Stimulated activated naive CD4-positive, alpha-beta T cell (primary cell): ENCODE data around the gene BTG2.
A peak's percentile ranks its signal among the peaks of the same experiment; 100 is the strongest.

Experiments used
- DNase-seq, 6 experiments: peaks; one replicate each; lab custom pipeline; 2025; lab: John Stamatoyannopoulos, UW

The BTG2 gene

DNA sequence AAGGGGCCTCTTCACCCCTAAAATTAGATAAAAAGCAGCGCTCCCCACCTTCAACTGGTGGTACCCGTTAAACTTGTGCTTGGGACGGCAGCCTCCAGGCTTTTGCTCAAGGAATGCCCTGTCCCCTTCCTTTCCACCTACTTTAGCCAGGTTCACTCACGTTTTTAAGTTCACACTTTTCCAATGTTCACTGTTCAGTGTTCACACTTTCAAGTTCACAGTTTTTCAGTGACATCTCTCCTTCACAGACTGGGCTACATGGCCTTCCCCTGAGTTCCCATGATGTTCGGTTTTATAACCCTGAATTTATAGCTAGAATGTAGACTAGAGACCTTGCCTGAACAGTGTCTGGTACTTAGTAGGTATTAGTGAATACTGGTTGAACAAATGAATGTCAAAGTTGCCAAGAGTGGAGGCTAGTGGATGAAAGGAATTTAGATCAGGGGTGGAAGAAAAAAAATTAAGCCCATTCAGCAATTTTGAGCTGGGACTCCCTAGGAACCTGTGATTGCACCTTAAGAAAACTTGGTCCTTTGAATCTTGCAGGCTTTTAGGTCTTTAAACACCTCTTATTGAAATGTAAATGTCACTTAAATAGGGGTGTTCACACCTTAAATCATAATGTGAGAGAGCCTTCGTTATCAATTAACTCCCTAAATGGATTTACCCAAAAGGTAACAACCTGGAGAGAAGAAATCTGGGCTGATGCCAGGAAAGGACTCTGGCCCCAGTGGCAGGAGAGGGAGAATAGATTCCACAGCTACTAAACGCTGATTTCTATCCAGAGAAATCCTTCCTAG lies 12.3 kb downstream of the BTG2 start:
- no peak for DNase-seq

- no peak for DNase-seq
Measured at GRCh38 chr1:203318229-203318517, 12.9 kb downstream of the BTG2 start.

DNA sequence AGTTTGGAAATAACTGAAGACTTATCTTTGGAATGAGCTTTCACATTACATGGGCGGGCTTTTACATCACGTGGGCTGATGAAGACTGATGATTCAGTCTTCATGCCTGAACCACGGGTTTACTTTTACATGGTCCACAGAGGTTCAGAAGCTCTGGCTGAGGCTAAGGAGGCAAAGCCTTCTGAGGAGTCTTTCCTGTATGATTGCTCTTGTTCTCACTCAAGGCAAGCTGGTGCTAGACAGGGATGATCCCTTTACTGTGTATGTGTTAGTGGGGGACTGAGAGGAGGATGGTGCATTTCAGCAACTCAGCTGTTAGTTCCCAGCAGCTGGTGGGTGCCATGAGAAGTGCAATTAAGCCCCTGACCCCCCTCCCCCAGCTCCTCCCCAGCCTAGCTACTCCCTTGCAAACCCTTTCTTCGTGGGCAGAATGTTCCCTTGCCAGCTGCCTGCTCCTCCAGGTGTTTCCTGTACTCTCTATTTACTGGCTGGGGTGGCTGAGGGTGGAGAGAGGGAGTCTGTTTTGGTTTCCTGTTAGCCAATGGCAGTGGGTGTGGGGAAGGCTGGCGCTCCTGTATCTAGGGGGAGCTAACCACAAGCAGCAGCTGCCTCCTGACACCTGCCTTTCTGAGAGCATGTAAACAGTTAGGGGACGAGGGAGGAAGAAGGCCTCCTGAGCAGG lies 15.4 kb downstream of the BTG2 start:
- DNase-seq: peak; percentile 53 to 88 (median 79)

DNA sequence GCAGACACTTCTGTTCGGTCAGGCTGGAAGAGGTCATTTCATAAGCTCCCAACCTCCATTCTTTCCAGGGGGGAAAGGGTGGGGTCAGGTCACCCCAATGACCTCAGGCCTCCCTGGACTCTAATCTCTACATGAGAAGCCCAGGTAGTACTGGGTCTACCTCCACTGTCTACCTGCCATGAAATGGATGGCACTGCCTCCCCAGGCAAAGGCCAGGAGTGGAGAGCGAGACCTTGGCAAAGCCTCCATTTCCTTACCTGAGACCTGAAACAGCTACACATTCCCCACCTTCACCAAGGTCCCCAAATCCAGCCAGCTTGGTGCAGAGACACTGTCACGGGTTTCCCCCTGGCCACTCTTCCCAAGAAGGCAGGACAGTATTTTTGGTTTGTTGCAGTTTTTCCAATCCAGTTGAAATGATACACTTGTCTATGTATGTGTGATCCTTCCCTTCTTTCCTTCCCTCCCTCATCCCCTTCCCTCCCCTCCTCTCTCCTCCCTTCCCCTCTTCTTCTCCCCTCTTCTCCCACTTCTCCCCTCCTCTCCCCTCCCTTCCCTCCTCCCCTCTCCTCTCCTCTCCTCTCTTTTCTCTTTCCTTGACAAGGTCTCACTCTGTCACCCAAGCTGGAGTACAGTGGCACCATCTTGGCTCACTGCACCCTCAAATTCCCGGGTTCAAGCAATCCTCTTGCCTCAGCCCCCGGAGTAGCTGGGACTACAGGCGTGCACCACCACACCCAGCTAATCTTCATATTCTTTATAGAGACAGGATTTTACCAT lies 16.1 kb downstream of the BTG2 start:
- DNase-seq: peak in 1 of 6 experiments; percentile 19

DNA sequence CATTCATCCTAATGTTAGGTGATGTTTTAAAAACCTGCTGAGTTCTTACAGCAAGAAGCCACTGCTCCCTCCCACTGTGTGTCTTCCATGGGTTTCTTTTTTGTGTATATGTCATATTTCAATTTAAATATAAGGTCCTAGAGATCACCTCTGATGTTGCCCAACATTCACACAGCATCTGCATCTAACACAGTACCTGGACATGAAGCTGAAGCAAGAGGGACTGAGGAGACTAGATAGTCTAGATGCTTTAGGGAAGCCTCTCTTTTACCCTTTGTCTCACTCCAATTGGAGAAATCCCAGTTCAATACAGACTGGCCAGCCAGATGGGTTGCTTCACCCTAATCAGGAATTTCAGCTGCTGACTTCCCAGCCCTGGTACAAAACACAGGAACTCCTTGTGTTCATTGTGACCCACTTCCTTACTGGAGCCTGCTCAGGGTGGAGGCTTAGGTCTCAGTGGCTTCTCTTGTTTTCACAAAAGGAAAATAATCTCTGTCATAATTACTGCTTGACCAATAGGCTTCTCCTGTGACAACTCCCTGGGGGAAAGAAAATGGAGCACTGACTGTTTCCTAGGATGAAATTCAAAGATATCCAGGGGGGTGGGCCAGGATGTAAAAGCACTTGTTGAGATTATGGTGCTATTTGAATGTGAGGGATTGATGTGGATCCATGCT lies 17.3 kb downstream of the BTG2 start:
- DNase-seq: no peak

DNA sequence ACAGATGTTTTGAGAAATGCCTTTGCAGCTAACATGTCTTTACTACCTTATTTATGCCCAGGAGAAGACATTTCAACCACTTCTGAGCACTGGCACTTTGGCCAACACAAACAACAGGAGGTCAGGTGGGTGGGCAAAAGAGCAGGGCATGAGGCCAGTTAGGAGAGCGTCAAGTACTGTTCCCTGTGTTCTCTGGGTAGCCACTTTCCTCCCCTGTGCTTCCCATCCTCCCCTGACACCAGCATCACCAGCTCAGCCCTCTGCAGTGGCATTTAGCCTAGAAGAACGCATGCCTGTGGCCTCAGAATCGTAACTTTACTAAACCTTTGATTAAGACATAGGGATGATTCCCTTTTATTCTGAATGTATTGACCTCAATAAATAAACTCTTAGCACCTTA lies 18.3 kb downstream of the BTG2 start:
- no peak for DNase-seq

DNA sequence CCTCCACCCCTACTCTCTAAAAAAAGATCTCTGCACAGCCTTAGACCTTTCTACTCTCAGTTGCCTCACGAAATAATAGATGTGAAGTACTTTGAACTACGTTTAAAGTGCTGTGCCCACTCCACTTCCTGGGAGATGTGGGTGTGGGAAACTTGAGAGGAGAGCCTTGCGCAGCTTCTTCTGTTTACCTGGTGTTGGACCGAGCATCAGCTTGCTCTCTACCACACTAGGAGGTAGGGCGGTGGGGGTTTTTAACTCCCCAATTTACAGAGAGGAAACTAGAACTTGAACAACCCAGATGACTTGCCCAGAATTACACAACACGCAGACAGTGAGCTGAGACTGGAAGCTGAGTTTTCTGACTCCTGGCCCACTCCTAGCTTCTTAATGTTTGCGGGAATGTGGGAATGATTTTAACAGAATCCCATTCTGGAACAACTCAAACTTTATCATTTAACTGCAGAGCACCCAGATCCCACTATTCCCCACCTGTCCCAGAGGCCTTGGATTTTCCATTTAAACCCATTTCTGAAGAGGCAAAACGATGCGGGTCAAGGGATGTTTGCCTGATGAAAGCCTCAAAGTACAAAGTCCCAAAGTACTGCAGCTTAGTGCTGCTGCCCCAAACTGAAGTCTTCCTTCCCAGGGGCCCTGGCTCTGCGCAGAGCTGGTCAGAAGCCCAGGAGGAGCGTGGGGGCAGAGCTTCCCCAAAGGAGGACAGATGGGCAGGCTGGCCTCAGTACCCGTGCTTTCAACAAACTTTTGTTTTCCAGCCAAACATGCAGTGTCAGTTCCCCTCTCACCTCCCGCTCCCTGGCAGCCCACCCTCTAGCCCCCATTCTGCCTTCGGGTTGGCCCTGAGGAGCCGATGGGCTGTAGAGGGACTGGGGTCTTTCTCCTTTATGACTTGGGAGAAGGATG lies 19.0 kb downstream of the BTG2 start:
- peak; percentile 42 to 90 (median 72) for DNase-seq

DNA sequence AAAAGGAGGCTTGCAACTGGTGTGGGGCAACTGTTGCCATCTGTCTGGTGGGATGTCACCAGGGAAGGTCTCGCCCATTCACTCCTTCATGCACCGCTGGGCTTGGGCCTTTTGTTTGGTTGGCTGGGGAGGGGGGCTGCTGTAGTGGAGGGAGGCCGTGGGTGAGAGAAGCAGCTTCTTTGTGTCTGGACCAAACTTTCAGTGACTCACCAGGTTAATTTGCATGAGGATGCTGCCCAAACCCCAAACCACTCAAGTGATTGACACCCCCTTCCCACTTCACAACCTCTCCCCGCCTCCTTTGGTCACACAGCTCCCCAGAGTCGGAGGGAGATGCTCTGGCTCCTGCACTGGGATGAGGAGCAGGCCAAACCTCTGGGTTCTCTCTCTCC lies 19.7 kb downstream of the BTG2 start:
- peak in 2 of 6 experiments; percentile 13 to 29 for DNase-seq

GRCh38 chr1:203325418-203326091 lies 20.2 kb downstream of the BTG2 start:
- DNase-seq: no peak

DNA sequence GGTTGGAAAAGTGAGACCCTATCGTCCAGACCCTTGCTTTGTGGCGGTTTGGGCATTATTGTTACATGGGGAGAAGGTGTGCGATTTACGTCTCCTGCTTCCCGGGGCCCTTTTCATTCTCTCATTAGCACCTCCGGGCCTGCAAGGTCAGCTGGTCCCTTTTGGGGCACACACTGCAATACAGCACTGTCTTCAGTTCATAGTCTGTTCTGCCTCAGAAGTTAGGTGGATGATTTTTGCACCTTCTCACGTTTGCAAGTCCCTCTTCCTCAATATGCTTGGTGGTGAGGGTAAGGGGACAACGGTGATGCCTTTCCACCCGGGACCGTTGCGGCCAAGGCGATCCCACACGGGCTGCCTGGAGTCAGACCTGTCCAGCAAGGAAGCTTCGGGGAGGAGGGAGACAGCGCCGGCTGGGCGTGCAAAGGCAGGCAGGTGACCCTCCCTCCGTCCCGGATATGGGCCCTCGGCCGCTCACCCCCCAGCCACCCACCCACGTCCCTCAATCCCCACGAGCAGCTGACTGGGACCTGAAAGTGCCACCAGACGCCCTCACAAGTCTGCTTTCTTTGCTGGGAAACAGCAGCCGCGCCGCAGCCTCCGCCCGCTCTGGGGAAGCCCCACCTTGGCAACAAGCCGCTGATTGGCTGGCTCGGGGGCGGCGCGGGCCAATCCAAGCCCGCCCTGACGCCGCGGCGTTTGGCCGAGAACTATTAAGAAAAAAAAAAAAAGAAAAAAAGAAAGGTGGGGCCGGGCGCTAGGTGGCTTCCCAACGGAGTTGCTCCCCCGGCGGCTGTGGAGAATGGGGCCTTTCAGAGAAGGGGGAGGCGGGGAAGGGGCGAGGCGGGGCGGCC lies 21.7 kb downstream of the BTG2 start:
- peak; percentile 88 to 94 (median 92) for DNase-seq

- peak; percentile 71 to 92 (median 84) for DNase-seq
Measured at GRCh38 chr1:203327684-203328457, 22.6 kb downstream of the BTG2 start.

- no peak for DNase-seq
Measured at GRCh38 chr1:203328714-203329122, 23.4 kb downstream of the BTG2 start.

GRCh38 chr1:203331224-203331623 lies 25.9 kb downstream of the BTG2 start:
- no peak for DNase-seq

GRCh38 chr1:203335503-203335902 lies 30.2 kb downstream of the BTG2 start:
- no peak for DNase-seq

DNA sequence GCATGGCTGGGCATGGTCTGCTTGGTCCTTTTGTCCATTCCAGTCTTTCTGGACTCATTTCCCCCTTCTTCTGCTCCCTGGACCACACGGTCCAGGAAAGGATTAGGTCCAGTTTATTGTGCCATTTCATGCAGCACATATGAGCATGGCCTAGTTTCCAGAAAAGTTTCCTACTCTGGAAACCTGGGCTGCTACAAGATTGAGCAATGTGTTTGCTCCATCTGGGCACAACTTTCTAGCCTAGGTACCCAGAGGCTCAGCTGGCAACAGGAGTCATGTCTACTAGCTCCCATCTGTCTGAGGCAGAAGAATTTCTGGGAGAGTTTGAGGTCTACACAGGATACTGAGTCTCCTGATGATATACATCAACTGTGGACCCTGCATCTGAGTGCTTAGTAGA lies 30.8 kb downstream of the BTG2 start:
- no peak for DNase-seq

- peak; percentile 21 to 71 (median 46) for DNase-seq
Measured at GRCh38 chr1:203338335-203339036, 33.2 kb downstream of the BTG2 start.

DNA sequence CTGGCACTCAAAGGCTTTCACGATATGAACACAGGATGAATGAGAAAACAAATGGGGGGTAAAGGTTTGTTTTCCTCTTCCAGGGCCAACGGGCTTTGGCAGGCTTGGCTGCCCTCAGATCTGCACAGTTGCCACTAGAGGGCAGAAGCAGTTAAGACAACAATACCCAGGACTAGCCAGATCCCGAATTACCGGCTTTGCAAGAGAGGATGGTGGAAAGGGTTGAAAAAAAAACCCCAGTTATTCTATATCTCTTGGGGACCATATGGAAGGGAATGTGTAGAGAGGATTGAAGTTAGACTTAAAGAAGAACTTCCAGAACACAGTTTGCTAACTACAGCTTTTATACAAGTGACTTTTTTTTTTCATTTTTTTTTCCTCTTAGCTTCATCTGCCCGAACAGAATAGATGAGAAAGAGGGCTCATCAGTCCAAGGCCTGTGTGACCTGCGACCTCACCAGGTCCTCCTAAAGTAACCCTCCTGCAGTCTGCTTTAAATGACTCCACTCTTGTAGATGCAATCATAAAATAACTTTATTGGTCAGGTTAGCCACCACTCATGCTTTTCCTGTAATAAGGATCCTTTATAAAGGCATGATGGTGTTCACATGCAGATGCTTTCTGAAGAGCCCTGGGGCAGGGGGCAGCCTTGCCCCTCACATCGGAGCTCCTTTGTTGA lies 34.9 kb downstream of the BTG2 start:
- peak; percentile 15 to 65 (median 36) for DNase-seq
